ENCODE measurements around the gene POLR2L.

DNA sequence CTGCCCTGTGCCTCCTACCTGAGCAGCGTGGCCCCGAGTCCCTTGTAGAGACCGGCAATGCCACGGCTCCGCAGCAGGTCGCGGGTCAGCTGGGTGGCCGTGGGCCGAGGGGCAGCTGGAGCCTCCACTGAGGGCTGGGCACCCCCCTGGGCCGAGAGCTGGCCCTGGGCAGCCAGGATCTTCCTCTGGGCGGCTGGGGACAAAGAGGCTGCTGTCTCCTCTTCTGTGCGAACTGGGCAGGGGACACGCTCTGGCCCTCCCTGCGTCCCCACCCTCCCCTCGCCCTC lies 49.9 kb downstream of the POLR2L start:
- TF ChIP-seq, protein P1, sequence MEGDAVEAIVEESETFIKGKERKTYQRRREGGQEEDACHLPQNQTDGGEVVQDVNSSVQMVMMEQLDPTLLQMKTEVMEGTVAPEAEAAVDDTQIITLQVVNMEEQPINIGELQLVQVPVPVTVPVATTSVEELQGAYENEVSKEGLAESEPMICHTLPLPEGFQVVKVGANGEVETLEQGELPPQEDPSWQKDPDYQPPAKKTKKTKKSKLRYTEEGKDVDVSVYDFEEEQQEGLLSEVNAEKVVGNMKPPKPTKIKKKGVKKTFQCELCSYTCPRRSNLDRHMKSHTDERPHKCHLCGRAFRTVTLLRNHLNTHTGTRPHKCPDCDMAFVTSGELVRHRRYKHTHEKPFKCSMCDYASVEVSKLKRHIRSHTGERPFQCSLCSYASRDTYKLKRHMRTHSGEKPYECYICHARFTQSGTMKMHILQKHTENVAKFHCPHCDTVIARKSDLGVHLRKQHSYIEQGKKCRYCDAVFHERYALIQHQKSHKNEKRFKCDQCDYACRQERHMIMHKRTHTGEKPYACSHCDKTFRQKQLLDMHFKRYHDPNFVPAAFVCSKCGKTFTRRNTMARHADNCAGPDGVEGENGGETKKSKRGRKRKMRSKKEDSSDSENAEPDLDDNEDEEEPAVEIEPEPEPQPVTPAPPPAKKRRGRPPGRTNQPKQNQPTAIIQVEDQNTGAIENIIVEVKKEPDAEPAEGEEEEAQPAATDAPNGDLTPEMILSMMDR (IDR thresholded peaks at IDR 0.05; ENCODE audit: low read depth, low read length, poor library complexity, severe bottlenecking), result no peak
- no peak for TF ChIP-seq EZH2phosphoT487 (IDR thresholded peaks at IDR 0.05; ENCODE audit: borderline replicate concordance, low read length)

Measured in DOHH2 (cell line).